ENCODE measurements around the gene APEX1.

DNA sequence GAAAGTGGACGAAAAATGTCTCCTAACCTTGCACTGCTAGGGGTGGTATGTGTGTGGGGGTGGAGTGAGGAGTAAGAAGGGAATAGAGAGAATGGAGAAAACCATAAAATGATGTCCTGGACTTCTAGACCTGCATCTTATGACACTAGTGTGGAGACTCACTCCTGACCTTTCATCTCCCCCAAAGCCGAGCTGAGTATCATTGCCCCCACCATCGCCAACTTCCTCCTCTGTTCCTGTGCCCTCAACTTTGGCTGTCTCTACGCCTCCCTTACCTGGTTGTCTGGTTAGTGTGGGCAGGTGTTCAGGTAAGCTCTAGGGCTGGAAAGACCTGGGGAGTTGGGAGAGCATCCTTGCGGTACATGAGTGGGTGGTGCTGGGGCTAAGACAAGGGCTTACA lies 14.6 kb upstream of the APEX1 start:
- TF ChIP-seq, protein P1, sequence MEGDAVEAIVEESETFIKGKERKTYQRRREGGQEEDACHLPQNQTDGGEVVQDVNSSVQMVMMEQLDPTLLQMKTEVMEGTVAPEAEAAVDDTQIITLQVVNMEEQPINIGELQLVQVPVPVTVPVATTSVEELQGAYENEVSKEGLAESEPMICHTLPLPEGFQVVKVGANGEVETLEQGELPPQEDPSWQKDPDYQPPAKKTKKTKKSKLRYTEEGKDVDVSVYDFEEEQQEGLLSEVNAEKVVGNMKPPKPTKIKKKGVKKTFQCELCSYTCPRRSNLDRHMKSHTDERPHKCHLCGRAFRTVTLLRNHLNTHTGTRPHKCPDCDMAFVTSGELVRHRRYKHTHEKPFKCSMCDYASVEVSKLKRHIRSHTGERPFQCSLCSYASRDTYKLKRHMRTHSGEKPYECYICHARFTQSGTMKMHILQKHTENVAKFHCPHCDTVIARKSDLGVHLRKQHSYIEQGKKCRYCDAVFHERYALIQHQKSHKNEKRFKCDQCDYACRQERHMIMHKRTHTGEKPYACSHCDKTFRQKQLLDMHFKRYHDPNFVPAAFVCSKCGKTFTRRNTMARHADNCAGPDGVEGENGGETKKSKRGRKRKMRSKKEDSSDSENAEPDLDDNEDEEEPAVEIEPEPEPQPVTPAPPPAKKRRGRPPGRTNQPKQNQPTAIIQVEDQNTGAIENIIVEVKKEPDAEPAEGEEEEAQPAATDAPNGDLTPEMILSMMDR (IDR thresholded peaks at IDR 0.05) = no peak
- TF ChIP-seq POLR2A (IDR thresholded peaks at IDR 0.05) = no peak
- no peak for TF ChIP-seq POLR2AphosphoS5 (IDR thresholded peaks at IDR 0.05)
- TF ChIP-seq EP300 (IDR thresholded peaks at IDR 0.05; ENCODE audit: low read depth) = no peak
